ENCODE data around the gene GNG8.

Gene GNG8

GRCh38 chr19:46609511-46610412, 26.2 kb downstream of the GNG8 start:
- ChIA-PET POLR2A (interaction anchor here (1.1 kb wide), 1 partner anchor 20 kb away, joined by 3 read pairs; no protein-coding TSS in a partner anchor), CTCF (interaction anchor here (0.9 to 18.5 kb wide), 5 partner anchors 9 to 95 kb away, joined by 3 to 287 read pairs (median 68); partner anchors contain the start of genes CALM3, DACT3 and PTGIR)
- TF ChIP-seq, protein P1, sequence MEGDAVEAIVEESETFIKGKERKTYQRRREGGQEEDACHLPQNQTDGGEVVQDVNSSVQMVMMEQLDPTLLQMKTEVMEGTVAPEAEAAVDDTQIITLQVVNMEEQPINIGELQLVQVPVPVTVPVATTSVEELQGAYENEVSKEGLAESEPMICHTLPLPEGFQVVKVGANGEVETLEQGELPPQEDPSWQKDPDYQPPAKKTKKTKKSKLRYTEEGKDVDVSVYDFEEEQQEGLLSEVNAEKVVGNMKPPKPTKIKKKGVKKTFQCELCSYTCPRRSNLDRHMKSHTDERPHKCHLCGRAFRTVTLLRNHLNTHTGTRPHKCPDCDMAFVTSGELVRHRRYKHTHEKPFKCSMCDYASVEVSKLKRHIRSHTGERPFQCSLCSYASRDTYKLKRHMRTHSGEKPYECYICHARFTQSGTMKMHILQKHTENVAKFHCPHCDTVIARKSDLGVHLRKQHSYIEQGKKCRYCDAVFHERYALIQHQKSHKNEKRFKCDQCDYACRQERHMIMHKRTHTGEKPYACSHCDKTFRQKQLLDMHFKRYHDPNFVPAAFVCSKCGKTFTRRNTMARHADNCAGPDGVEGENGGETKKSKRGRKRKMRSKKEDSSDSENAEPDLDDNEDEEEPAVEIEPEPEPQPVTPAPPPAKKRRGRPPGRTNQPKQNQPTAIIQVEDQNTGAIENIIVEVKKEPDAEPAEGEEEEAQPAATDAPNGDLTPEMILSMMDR (IDR thresholded peaks at IDR 0.05; ENCODE audit: control extremely low read depth, extremely low read depth, low read depth, missing control alignments), result no peak
- peak; percentile 7 for DNase-seq (ENCODE audit: extremely low spot score)

GRCh38 chr19:46608581-46609345, 27.2 kb downstream of the GNG8 start:
- CTCF ChIA-PET, result interaction anchor here (1.6 to 18.5 kb wide), 2 partner anchors 24 to 53 kb away, joined by 3 to 287 read pairs; partner anchors contain the start of gene DACT3
- TF ChIP-seq, protein P1 (IDR thresholded peaks at IDR 0.05; ENCODE audit: control extremely low read depth, extremely low read depth, low read depth, missing control alignments), result no peak
- POLR2A ChIA-PET, result interaction anchor here (0.6 kb wide), 1 partner anchor 95 kb away, joined by 3 read pairs; no protein-coding TSS in a partner anchor
- peak; percentile 6 for DNase-seq (ENCODE audit: extremely low spot score)

- TF ChIP-seq, protein P1 (IDR thresholded peaks at IDR 0.05; ENCODE audit: control extremely low read depth, extremely low read depth, low read depth, missing control alignments), result no peak
These were observed 27.8 kb downstream of the GNG8 start for GRCh38 chr19:46608178-46608577.

DNA sequence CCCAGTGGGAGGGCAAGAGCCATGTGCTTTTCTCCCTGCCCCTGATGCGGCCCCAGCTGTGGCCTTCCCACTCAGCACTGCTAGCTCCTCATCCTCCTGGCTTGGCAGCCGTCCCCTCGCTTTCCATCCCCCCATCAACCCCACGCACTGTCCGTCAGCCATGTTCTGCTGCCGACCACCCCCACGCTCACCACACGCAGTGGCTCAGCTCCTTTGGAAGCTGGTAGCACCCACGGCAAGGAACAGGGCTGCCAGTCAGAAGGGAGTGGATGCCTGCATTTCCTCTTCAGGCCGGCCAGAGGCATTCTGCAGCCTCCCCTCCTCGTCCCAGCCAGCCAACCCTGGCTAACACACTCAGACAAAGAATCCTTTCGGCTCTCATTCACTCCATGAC, 28.6 kb downstream of the GNG8 start:
- CTCF ChIA-PET, result interaction anchor here (1.0 to 18.5 kb wide), 4 partner anchors 8 to 97 kb away, joined by 3 to 287 read pairs (median 16); partner anchors contain the start of gene DACT3
- POLR2A ChIA-PET, result no interaction called here
- DNase-seq (ENCODE audit: extremely low spot score), result no peak
- TF ChIP-seq, protein P1 (IDR thresholded peaks at IDR 0.05; ENCODE audit: control extremely low read depth, extremely low read depth, low read depth, missing control alignments), result no peak

More at GRCh38 chr19:46608178-46608577, 27.8 kb downstream of the GNG8 start:
- POLR2A ChIA-PET, result interaction anchor here (0.6 kb wide), 1 partner anchor 96 kb away, joined by 3 read pairs; no protein-coding TSS in a partner anchor
- DNase-seq (ENCODE audit: extremely low spot score), result peak; percentile 6
- CTCF ChIA-PET, result interaction anchor here (18.5 kb wide), 1 partner anchor 54 kb away, joined by 287 read pairs; the partner anchor contains the start of gene DACT3

- CTCF ChIA-PET, result interaction anchor here (1.0 to 18.5 kb wide), 6 partner anchors 8 to 98 kb away, joined by 3 to 287 read pairs (median 7); partner anchors contain the start of gene DACT3
- TF ChIP-seq, protein P1 (IDR thresholded peaks at IDR 0.05; ENCODE audit: control extremely low read depth, extremely low read depth, low read depth, missing control alignments), result no peak
- POLR2A ChIA-PET, result interaction anchor here (0.5 kb wide), 1 partner anchor 620 kb away, joined by 7 read pairs; no protein-coding TSS in a partner anchor
- peak; percentile 3 for DNase-seq (ENCODE audit: extremely low spot score)
These were observed 29.1 kb downstream of the GNG8 start for GRCh38 chr19:46606681-46607447.

Measured in GM10248 (cell line).